Measurements from ENCODE around the gene SMC1A.
A peak's percentile ranks its signal among the peaks of the same experiment; 100 is the strongest.

The SMC1A gene

GRCh38 chrX:53449632-53450031 lies 27.2 kb upstream of the SMC1A start (continued):
- TF ChIP-seq TOX (CRISPR knock-in tag; IDR thresholded peaks at IDR 0.05; ENCODE audit: borderline replicate concordance): no peak
- TF ChIP-seq GLIS3 (CRISPR knock-in tag; IDR thresholded peaks at IDR 0.05): no peak
- TF ChIP-seq CSDC2 (CRISPR knock-in tag; IDR thresholded peaks at IDR 0.05): no peak
- TF ChIP-seq ZFP3 (CRISPR knock-in tag; IDR thresholded peaks at IDR 0.05): no peak
- TF ChIP-seq SNAI2 (CRISPR knock-in tag; IDR thresholded peaks at IDR 0.05): no peak
- no peak for TF ChIP-seq TCF4 (CRISPR knock-in tag; IDR thresholded peaks at IDR 0.05; ENCODE audit: borderline replicate concordance)
- TF ChIP-seq ISL1 (CRISPR knock-in tag; IDR thresholded peaks at IDR 0.05): no peak

GRCh38 chrX:53447441-53447840 lies 25.0 kb upstream of the SMC1A start:
- no peak for ATAC-seq
- TF ChIP-seq TSHZ2 (CRISPR knock-in tag; IDR thresholded peaks at IDR 0.05): no peak

GRCh38 chrX:53445977-53446376 lies 23.5 kb upstream of the SMC1A start:
- TF ChIP-seq ZFP30 (CRISPR knock-in tag; IDR thresholded peaks at IDR 0.05) (no peak), ZFP3 (CRISPR knock-in tag; IDR thresholded peaks at IDR 0.05) (no peak), TOX (CRISPR knock-in tag; IDR thresholded peaks at IDR 0.05; ENCODE audit: borderline replicate concordance) (no peak), ZNF8 (CRISPR knock-in tag; IDR thresholded peaks at IDR 0.05) (no peak), CSRNP3 (CRISPR knock-in tag; IDR thresholded peaks at IDR 0.05) (no peak), SNAI2 (CRISPR knock-in tag; IDR thresholded peaks at IDR 0.05) (no peak), ARNTL (CRISPR knock-in tag; IDR thresholded peaks at IDR 0.05; ENCODE audit: borderline replicate concordance, low read depth) (no peak), PATZ1 (CRISPR knock-in tag; IDR thresholded peaks at IDR 0.05; ENCODE audit: borderline replicate concordance) (no peak), ISL1 (CRISPR knock-in tag; IDR thresholded peaks at IDR 0.05) (no peak), TCF4 (CRISPR knock-in tag; IDR thresholded peaks at IDR 0.05; ENCODE audit: borderline replicate concordance) (no peak), ESRRG (CRISPR knock-in tag; IDR thresholded peaks at IDR 0.05) (no peak), CREB5 (CRISPR knock-in tag; IDR thresholded peaks at IDR 0.05; ENCODE audit: low read depth) (no peak), ZNF70 (CRISPR knock-in tag; IDR thresholded peaks at IDR 0.05) (no peak), OSR1 (CRISPR knock-in tag; IDR thresholded peaks at IDR 0.05) (no peak), CSDC2 (CRISPR knock-in tag; IDR thresholded peaks at IDR 0.05) (no peak)
- peak; percentile 70 for ATAC-seq

- no peak for TF ChIP-seq SNAI2 (CRISPR knock-in tag; IDR thresholded peaks at IDR 0.05)
- TF ChIP-seq ZFP30 (CRISPR knock-in tag; IDR thresholded peaks at IDR 0.05): no peak
- no peak for TF ChIP-seq CSDC2 (CRISPR knock-in tag; IDR thresholded peaks at IDR 0.05)
- TF ChIP-seq ZFP3 (CRISPR knock-in tag; IDR thresholded peaks at IDR 0.05): no peak
- no peak for TF ChIP-seq ARNTL (CRISPR knock-in tag; IDR thresholded peaks at IDR 0.05; ENCODE audit: borderline replicate concordance, low read depth)
- TF ChIP-seq ESRRG (CRISPR knock-in tag; IDR thresholded peaks at IDR 0.05): no peak
- no peak for TF ChIP-seq ZC3H10 (CRISPR knock-in tag; IDR thresholded peaks at IDR 0.05)
- no peak for TF ChIP-seq CSRNP3 (CRISPR knock-in tag; IDR thresholded peaks at IDR 0.05)
- no peak for TF ChIP-seq TOX (CRISPR knock-in tag; IDR thresholded peaks at IDR 0.05; ENCODE audit: borderline replicate concordance)
- no peak for TF ChIP-seq TCF4 (CRISPR knock-in tag; IDR thresholded peaks at IDR 0.05; ENCODE audit: borderline replicate concordance)
- no peak for TF ChIP-seq ISL1 (CRISPR knock-in tag; IDR thresholded peaks at IDR 0.05)
- TF ChIP-seq ZNF8 (CRISPR knock-in tag; IDR thresholded peaks at IDR 0.05): no peak
These were observed 19.8 kb upstream of the SMC1A start for GRCh38 chrX:53442322-53442631.

More at GRCh38 chrX:53442322-53442631, 19.8 kb upstream of the SMC1A start:
- no peak for ATAC-seq

Measured in SK-N-SH treated with all-trans-retinoic acid at 6 μM for 48 hours (cell line).